Neural progenitor cell (in vitro differentiated cells): Measurements from ENCODE around the gene GRIP1. TPM values are rescaled to one million over a fixed set of nuclear protein-coding genes. Genes with fewer than 3 reads are reported as not detected.

Experiments used
- DNase-seq: peaks from one replicate; pipeline ENCODE4 v3.0.0-alpha.2; 2016; ENCODE audit warnings: low spot score
- H2AFZ ChIP-seq: fragments of 200-600 bp; sonication (generic); replicated peaks from 2 replicates; pipeline ENCODE4 v1.6.1; 2016; ENCODE audit warnings: antibody characterized with exemption
- H3F3A ChIP-seq: fragments of 200-600 bp; sonication (generic); 2 replicates; pipeline ENCODE4 v1.6.1; 2016; ENCODE audit warnings: antibody characterized with exemption, low read depth
- H3K27ac ChIP-seq: fragments of 200-600 bp; sonication (generic); 2 replicates; pipeline ENCODE4 v1.5.1; 2016; ENCODE audit warnings: mild to moderate bottlenecking
- H3K27me3 ChIP-seq: fragments of 200-600 bp; sonication (generic); 2 replicates; pipeline ENCODE4 v1.6.1; 2016; ENCODE audit warnings: mild to moderate bottlenecking, moderate library complexity
- H3K36me3 ChIP-seq: fragments of 200-600 bp; sonication (generic); 2 replicates; pipeline ENCODE4 v1.5.1; 2016
- H3K4me1 ChIP-seq: fragments of 200-600 bp; sonication (generic); 2 replicates; pipeline ENCODE4 v1.6.1; 2016; ENCODE audit warnings: mixed run types
- H3K4me2 ChIP-seq: fragments of 200-600 bp; sonication (generic); 2 replicates; pipeline ENCODE4 v1.6.1; 2016
- H3K4me3 ChIP-seq: fragments of 200-600 bp; sonication (generic); 2 replicates; pipeline ENCODE4 v1.5.1; 2016
- H3K79me2 ChIP-seq: fragments of 200-600 bp; sonication (generic); 2 replicates; pipeline ENCODE4 v1.6.1; 2016; ENCODE audit warnings: low read depth
- H3K9ac ChIP-seq: fragments of 200-600 bp; sonication (generic); 2 replicates; pipeline ENCODE4 v1.6.1; 2016
- H3K9me3 ChIP-seq: fragments of 200-600 bp; sonication (generic); 2 replicates; pipeline ENCODE4 v1.5.1; 2016; ENCODE audit warnings: low read depth
- H4K20me1 ChIP-seq: fragments of 200-600 bp; sonication (generic); 2 replicates; pipeline ENCODE4 v1.6.1; 2016; ENCODE audit warnings: low read depth
- H3K27ac Mint-ChIP-seq: 3 replicates; pipeline ENCODE4 v1.8.0; 2021; ENCODE audit warnings: mixed read lengths
- H3K27me3 Mint-ChIP-seq: 2 replicates; pipeline ENCODE4 v1.8.0; 2022; ENCODE audit warnings: low read depth, mild to moderate bottlenecking, inconsistent platforms, moderate library complexity, mixed read lengths; ENCODE audit not compliant: insufficient read depth
- H3K36me3 Mint-ChIP-seq: 3 replicates; pipeline ENCODE4 v1.8.0; 2021; ENCODE audit warnings: mixed read lengths
- H3K4me1 Mint-ChIP-seq: 3 replicates; pipeline ENCODE4 v1.8.0; 2021; ENCODE audit warnings: mixed read lengths
- H3K4me3 Mint-ChIP-seq: 3 replicates; pipeline ENCODE4 v1.8.0; 2021; ENCODE audit warnings: mild to moderate bottlenecking, moderate library complexity, mixed read lengths
- H3K9me3 Mint-ChIP-seq: 3 replicates; pipeline ENCODE4 v1.8.0; 2020; ENCODE audit warnings: mixed read lengths
- CTCF ChIP-seq: fragments of 200-600 bp; sonication (generic); IDR thresholded peaks from 2 replicates; pipeline ENCODE4 v1.5.1; 2017; ENCODE audit warnings: antibody characterized with exemption, mild to moderate bottlenecking
- EZH2 ChIP-seq: fragments of 200-600 bp; sonication (generic); IDR thresholded peaks from 2 replicates; pipeline ENCODE4 v1.6.1; 2017; ENCODE audit warnings: antibody characterized with exemption, mild to moderate bottlenecking, moderate library complexity
- EZH2phosphoT487 ChIP-seq: fragments of 200-600 bp; sonication (generic); IDR thresholded peaks from 2 replicates; pipeline ENCODE4 v1.6.1; 2017; ENCODE audit warnings: antibody characterized with exemption
- total RNA-seq: library from RNA; depleted of rRNA; stranded (reverse); fragments of >200 nt; gene quantifications from 2 replicates; pipeline ENCODE4 v1.2.3, GENCODE V29; 2015; ENCODE audit warnings: low replicate concordance

The GRIP1 gene
- total RNA-seq, 1 donor from 2014 or later, result 38.2 TPM

DNA sequence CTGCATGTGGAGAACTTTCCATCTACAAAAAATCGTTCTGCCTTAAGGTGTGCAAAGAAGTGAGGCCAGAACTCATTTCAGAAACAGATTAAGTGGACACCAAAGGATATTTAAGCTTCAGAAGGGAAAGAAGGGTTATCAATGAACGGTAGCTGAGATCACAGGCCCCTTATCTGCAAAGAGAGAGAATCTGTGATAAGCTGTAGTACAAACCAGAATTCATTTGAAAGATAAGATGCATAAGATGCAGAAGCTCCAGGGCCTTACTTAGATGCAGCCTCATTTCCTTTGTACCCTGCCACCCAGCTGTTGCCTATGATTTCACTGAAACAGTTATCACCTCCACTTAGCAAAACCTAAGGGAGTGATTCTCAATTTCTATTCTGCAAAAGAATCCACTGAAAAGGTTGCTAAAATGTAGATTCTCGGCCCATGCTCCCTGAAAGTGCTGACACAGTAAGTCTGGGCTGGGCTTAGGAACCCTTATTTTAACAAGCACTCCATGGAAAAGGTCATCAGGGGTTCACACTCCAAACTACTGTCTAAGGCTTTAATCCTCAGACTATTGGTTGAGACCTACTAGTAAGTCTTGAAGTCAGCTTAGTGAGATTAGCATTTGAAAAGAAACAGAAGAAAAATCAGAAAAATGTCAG, 311.7 kb downstream of the GRIP1 start:
- H3K27ac ChIP-seq, result no peak overlapping the region
- no peaks in the 10 kb centered on the region for H4K20me1 ChIP-seq
- H3K79me2 ChIP-seq, result no peaks in the 10 kb centered on the region
- H3K27me3 ChIP-seq, result no peaks in the 10 kb centered on the region
- no peak overlapping the region for H3K4me2 ChIP-seq
- Mint-ChIP-seq H3K9me3 (no peaks in the 10 kb centered on the region), H3K27me3 (peaks cover 3% of the 10 kb centered on the region), H3K27ac (no peak overlapping the region), H3K4me1 (no peaks in the 10 kb centered on the region), H3K4me3 (no peak overlapping the region), H3K36me3 (peaks cover 11% of the 10 kb centered on the region)
- H3K9me3 ChIP-seq, result no peaks in the 10 kb centered on the region
- no peak overlapping the region for H3K4me3 ChIP-seq
- H3K36me3 ChIP-seq, result no peaks in the 10 kb centered on the region
- TF ChIP-seq EZH2phosphoT487, result no peak
- no peak for TF ChIP-seq EZH2
- no peak for TF ChIP-seq CTCF
- no peak overlapping the region for H3K9ac ChIP-seq
- H2AFZ ChIP-seq, result no peak overlapping the region
- DNase-seq, result peak; percentile 22
- H3K4me1 ChIP-seq, result no peaks in the 10 kb centered on the region
- H3F3A ChIP-seq, result no peaks in the 10 kb centered on the region

DNA sequence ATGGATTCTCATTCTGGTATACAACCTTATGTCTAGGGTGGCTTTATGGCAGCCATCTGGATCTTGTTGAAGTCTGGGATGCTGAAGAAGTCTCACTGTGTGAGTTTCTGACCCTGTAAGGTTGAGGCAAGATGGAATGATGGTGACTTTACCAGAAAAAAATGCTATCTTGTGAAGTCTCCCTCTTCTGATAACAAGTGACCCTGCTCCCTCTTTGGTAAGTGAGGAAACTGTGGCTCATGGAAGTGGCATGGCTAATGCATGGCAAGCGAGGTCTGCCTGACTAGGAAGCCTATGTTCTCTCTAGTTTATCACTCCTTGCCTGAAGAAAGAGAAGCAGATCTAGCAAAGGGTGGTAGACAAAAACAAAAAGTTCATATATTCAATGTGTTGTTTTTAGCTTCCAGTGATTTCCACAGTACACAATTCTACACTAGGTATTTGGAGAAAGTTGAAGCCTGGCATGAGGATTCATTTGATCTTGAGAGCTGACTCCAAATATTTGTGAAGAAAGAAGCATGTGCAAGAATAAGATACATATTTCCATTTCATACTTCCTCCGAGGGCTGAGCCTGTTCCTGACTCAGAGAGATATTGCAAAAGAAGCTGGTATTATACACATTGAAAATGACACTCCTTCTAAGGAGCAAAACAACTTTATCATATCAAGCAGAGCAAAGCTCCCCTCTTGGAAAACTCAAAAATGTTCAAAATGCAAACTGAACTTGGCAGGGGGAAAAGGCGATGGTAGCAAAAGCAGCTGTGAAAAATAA, 313.0 kb downstream of the GRIP1 start:
- H4K20me1 ChIP-seq, result no peaks in the 10 kb centered on the region
- no peak overlapping the region for H3K9ac ChIP-seq
- Mint-ChIP-seq H3K4me1 (no peaks in the 10 kb centered on the region), H3K27ac (no peak overlapping the region), H3K36me3 (peaks cover 12% of the 10 kb centered on the region), H3K27me3 (peaks cover 4% of the 10 kb centered on the region), H3K9me3 (no peaks in the 10 kb centered on the region), H3K4me3 (no peak overlapping the region)
- no peaks in the 10 kb centered on the region for H3K36me3 ChIP-seq
- H3K4me3 ChIP-seq, result no peak overlapping the region
- H3K27ac ChIP-seq, result no peak overlapping the region
- H3K4me1 ChIP-seq, result no peaks in the 10 kb centered on the region
- no peaks in the 10 kb centered on the region for H3F3A ChIP-seq
- TF ChIP-seq CTCF, result no peak
- no peak for TF ChIP-seq EZH2phosphoT487
- TF ChIP-seq EZH2, result no peak
- no peaks in the 10 kb centered on the region for H3K9me3 ChIP-seq
- H3K27me3 ChIP-seq, result no peaks in the 10 kb centered on the region
- no peak for DNase-seq
- H3K79me2 ChIP-seq, result no peaks in the 10 kb centered on the region
- no peak overlapping the region for H3K4me2 ChIP-seq
- no peak overlapping the region for H2AFZ ChIP-seq

DNA sequence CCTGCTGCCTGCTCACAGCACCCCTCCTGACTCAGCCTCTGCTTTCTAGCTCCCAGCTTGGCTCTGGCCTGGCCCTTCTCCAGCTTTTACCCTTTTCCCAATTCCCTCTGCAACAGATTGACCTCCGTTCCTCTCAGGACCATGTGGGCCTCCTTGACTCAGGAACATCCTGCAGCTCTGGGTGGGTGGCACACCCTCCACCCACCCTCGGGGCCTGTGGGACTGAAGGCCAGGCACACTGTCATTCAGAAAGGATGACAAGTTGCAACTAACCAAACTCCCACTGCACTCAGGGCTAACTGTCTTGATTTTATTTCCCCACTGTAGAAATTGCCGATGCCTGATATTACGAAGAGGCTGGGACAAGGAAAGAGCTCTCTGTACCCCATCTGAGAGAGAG, 317.2 kb downstream of the GRIP1 start:
- Histone ChIP-seq H3K27me3 (no peaks in the 10 kb centered on the region), H3K27ac (no peak overlapping the region), H3K4me1 (no peaks in the 10 kb centered on the region), H3K36me3 (no peaks in the 10 kb centered on the region), H3K9ac (no peak overlapping the region), H3F3A (no peaks in the 10 kb centered on the region), H3K4me2 (no peak overlapping the region), H2AFZ (no peak overlapping the region), H3K79me2 (no peaks in the 10 kb centered on the region), H3K4me3 (no peak overlapping the region), H4K20me1 (no peaks in the 10 kb centered on the region), H3K9me3 (no peaks in the 10 kb centered on the region)
- Mint-ChIP-seq H3K36me3 (peaks cover 9% of the 10 kb centered on the region), H3K4me1 (no peaks in the 10 kb centered on the region), H3K27me3 (peaks cover 4% of the 10 kb centered on the region), H3K9me3 (no peaks in the 10 kb centered on the region), H3K27ac (no peak overlapping the region), H3K4me3 (no peak overlapping the region)
- TF ChIP-seq EZH2 (no peak), EZH2phosphoT487 (no peak), CTCF (no peak)
- no peak for DNase-seq
